K562 (cell line): Measurements from ENCODE around the gene TYW3. TPM values are rescaled to one million over a fixed set of nuclear protein-coding genes. Genes with fewer than 3 reads are reported as not detected.
"Not testable (repeated sequence)": the region's sequence is repeated elsewhere in the genome, so short reads cannot be mapped to it uniquely, and the experiment has no call there.

Source experiments
- ATAC-seq: fragments of 200-7000 bp; cut with Tn5 transposase; 3 replicates; pipeline ENCODE4 v1.9.1; 2020; ENCODE audit warnings: moderate library complexity
- BruUV-seq: library from RNA; stranded (reverse); fragments of 400-500 nt; replicated peaks from 2 replicates; lab custom pipeline; 2021; lab: Mats Ljungman, UMichigan
- CTCF ChIA-PET: fragments of 300-600 bp; formaldehyde crosslinking; extraction: SDS; loops from one replicate; lab custom pipeline; 2021; ENCODE audit warnings: low intra/inter-chr PET ratio; lab: Yijun Ruan, JAX
- POLR2A ChIA-PET: fragments of 300-600, 350-650 bp; sonication (Branson Sonifier 250); formaldehyde crosslinking; extraction: SDS; loops from one replicate; lab custom pipeline; 2021; ENCODE audit warnings: antibody characterized with exemption, inconsistent platforms; lab: Yijun Ruan, JAX
- DNase-seq, 4 experiments: peaks; one replicate each; pipeline versions ENCODE4 v3.0.0 to v3.0.0-alpha.2; 2011 to 2018; ENCODE audit warnings: low spot score in 3 of 4, mixed read lengths in 3 of 4; ENCODE audit errors: extremely low read depth in 1 of 4
- FAIRE-seq: peaks from 2 replicates; lab custom pipeline; 2011; peaks lifted over from hg19 to GRCh38; lab: Jason Lieb, UNC
- H2AFZ ChIP-seq: 2 replicates; pipeline ENCODE4 v1.6.0; 2011; ENCODE audit warnings: low read depth, low read length, control low read depth, inconsistent platforms
- H3K27ac ChIP-seq: fragments of 200-600 bp; 3 replicates; pipeline ENCODE4 v1.8.0; 2011; ENCODE audit warnings: low read depth, mild to moderate bottlenecking, control low read depth, inconsistent platforms, low read length, moderate library complexity, mixed read lengths; ENCODE audit errors: extremely low read depth
- H3K27me3 ChIP-seq, 2 experiments: fragments of 300-600 bp in 1 of 2; 2 replicates in 1 of 2; 3 replicates in 1 of 2; pipeline versions ENCODE4 v1.6.0 to v1.8.0; 2011; ENCODE audit warnings: inconsistent platforms in 2 of 2, low read length in 2 of 2, mild to moderate bottlenecking in 1 of 2, mixed read lengths in 1 of 2, moderate library complexity in 1 of 2; ENCODE audit not compliant: control insufficient read depth in 2 of 2, insufficient read depth in 2 of 2
- H3K36me3 ChIP-seq: fragments of 300-600 bp; 3 replicates; pipeline ENCODE4 v1.8.0; 2011; ENCODE audit warnings: mild to moderate bottlenecking, low read length, inconsistent platforms; ENCODE audit not compliant: control insufficient read depth, insufficient read depth
- H3K4me1 ChIP-seq, 2 experiments: fragments of 200-600 bp in 1 of 2; replicated peaks in 1 of 2; 2 replicates in 1 of 2; 3 replicates in 1 of 2; pipeline versions ENCODE4 v1.5.1 to v1.8.0; 2011; ENCODE audit warnings: inconsistent platforms in 2 of 2, low read length in 2 of 2, mild to moderate bottlenecking in 1 of 2, mixed read lengths in 1 of 2, moderate library complexity in 1 of 2; ENCODE audit not compliant: control insufficient read depth in 2 of 2, insufficient read depth in 2 of 2
- H3K4me2 ChIP-seq: 2 replicates; pipeline ENCODE4 v1.6.1; 2011; ENCODE audit warnings: low read length, control low read depth, inconsistent platforms, mixed read lengths; ENCODE audit not compliant: insufficient read depth
- H3K4me3 ChIP-seq: fragments of 200-600 bp; sonication (generic), shearing (Covaris generic); 2 replicates; pipeline ENCODE4 v1.5.1; 2016; ENCODE audit warnings: control low read depth, inconsistent platforms
- H3K79me2 ChIP-seq: fragments of 200-600 bp; 3 replicates; pipeline ENCODE4 v1.8.0; 2011; ENCODE audit warnings: low read length, inconsistent platforms; ENCODE audit not compliant: control insufficient read depth, insufficient read depth
- H3K9ac ChIP-seq, 2 experiments: 2 replicates each; pipeline versions ENCODE4 v1.6.0 to v1.6.1; 2011; ENCODE audit warnings: low read depth in 2 of 2, low read length in 2 of 2, control low read depth in 1 of 2, inconsistent platforms in 1 of 2, mild to moderate bottlenecking in 1 of 2, mixed read lengths in 1 of 2; ENCODE audit not compliant: insufficient read depth in 1 of 2
- H3K9me1 ChIP-seq: one replicate; pipeline ENCODE4 v1.6.0; 2011; ENCODE audit warnings: inconsistent platforms, mild to moderate bottlenecking, low read length, moderate library complexity; ENCODE audit not compliant: control insufficient read depth, insufficient read depth
- H3K9me3 ChIP-seq: replicated peaks from 2 replicates; pipeline ENCODE4 v1.5.1; 2011; ENCODE audit warnings: low read depth, low read length, inconsistent platforms; ENCODE audit not compliant: control insufficient read depth, insufficient read depth
- H4K20me1 ChIP-seq: replicated peaks from 2 replicates; pipeline ENCODE4 v1.6.1; 2011; ENCODE audit warnings: low read length, inconsistent platforms, mixed read lengths; ENCODE audit not compliant: control insufficient read depth, insufficient read depth
- ASH1L ChIP-seq: fragments of 450-650 bp; IDR thresholded peaks from 2 replicates; pipeline ENCODE4 v1.6.1; 2018; ENCODE audit warnings: borderline replicate concordance, mild to moderate bottlenecking, low read depth; ENCODE audit not compliant: partially characterized antibody
- HBP1 ChIP-seq: fragments of 450-650 bp; formaldehyde crosslinking; IDR thresholded peaks from 2 replicates; pipeline ENCODE4 v1.4.0; 2022; ENCODE audit warnings: missing genetic modification characterization
- HDAC1 ChIP-seq, 2 experiments: fragments of 450-650 bp; IDR thresholded peaks; 2 replicates each; pipeline ENCODE4 v1.6.1; 2016 to 2017; ENCODE audit warnings: inconsistent platforms in 1 of 2, mild to moderate bottlenecking in 1 of 2, moderate library complexity in 1 of 2
- JUND ChIP-seq, 2 experiments: IDR thresholded peaks; 2 replicates in 1 of 2; 3 replicates in 1 of 2; pipeline ENCODE4 v1.6.1; 2011; ENCODE audit warnings: borderline replicate concordance in 2 of 2, low read depth in 2 of 2, low read length in 2 of 2, improper control_type of control experiment in 1 of 2, missing biosample characterization in 1 of 2, missing genetic modification characterization in 1 of 2, missing genetic modification reagents in 1 of 2
- TAL1 ChIP-seq: fragments of 450-650 bp; IDR thresholded peaks from 2 replicates; pipeline ENCODE4 v1.6.1; 2016; ENCODE audit warnings: mild to moderate bottlenecking
- TEAD1 ChIP-seq, 2 experiments: fragments of 450-650 bp in 1 of 2; sonication (generic) in 1 of 2; formaldehyde crosslinking; IDR thresholded peaks; 2 replicates each; pipeline versions ENCODE4 v1.4.0 to v1.8.0; 2020 to 2022; ENCODE audit warnings: mild to moderate bottlenecking in 2 of 2, missing genetic modification reagents in 1 of 2
- ZNF24 ChIP-seq: fragments of 450-650 bp; IDR thresholded peaks from 2 replicates; pipeline ENCODE4 v1.6.1; 2016
- WGBS: fragments of 100-300 bp; shearing (Covaris generic); methylation state at CpG from one replicate; pipeline ENCODE4 v1.1.6; 2016; ENCODE audit warnings: low coverage, mixed read lengths; ENCODE audit not compliant: insufficient coverage; ENCODE audit errors: missing lambda C conversion rate; 5-methylcytosine and 5-hydroxymethylcytosine counted together
- in situ Hi-C: fragments of 300-500 bp; cut with MboI; formaldehyde crosslinking; loops from 4 replicates; pipeline ENCODE4 v1.15.0; 2018; ENCODE audit warnings: inconsistent platforms, mixed read lengths
- intact Hi-C: fragments of 100-400 bp; cut with micrococcal nuclease; formaldehyde crosslinking; loops from 2 replicates; pipeline ENCODE4 v1.14.2; 2022
- polyA plus RNA-seq, 8 experiments: library from polyadenylated mRNA; depleted of rRNA in 4 of 8; stranded (reverse) in 5 of 8; unstranded in 3 of 8; fragments of >200 nt; fragmentation: Nextera tagmentation in 2 of 8; fragmentation: Illumina TruSeq in 1 of 8; extraction: Ambion mirVana in 2 of 8; extraction: Trizol in 1 of 8; gene quantifications; 2 replicates each; pipeline versions ENCODE4 v1.2.1 to v1.2.3, GENCODE V29; 2011 to 2014; ENCODE audit warnings: inconsistent platforms in 1 of 8, missing spikeins in 1 of 8
- total RNA-seq, 7 experiments: library from RNA; depleted of rRNA in 6 of 7; stranded (reverse); fragments of >200 nt in 6 of 7; fragmentation: Illumina TruSeq in 2 of 7; extraction: Trizol in 2 of 7; gene quantifications; 2 replicates each; pipeline versions ENCODE4 v1.2.1 to v1.2.3, GENCODE V29; 2011 to 2021; ENCODE audit warnings: low replicate concordance in 1 of 7

TYW3 gene
- total and polyA plus RNA-seq, 9 of the 15 experiments (the other 6 are each of a cell fraction or from before 2014, with no cell fraction given): 22.0 to 54.0 (median 41.1) TPM

GRCh38 chr1:74753104-74753503 lies 20.2 kb downstream of the TYW3 start (continued):
- no peak for TF ChIP-seq HDAC1 (IDR thresholded peaks at IDR 0.05)
- no peak for TF ChIP-seq ZNF24
- no peak for TF ChIP-seq ASH1L
- no peak for TF ChIP-seq TEAD1 (CRISPR knock-in tag; IDR thresholded peaks at IDR 0.05)

GRCh38 chr1:74755475-74755874 lies 22.5 kb downstream of the TYW3 start:
- intact Hi-C loops: no loop called here
- H3K9ac ChIP-seq: no peak overlapping the region
- no peaks in the 10 kb centered on the region for H3K9me1 ChIP-seq
- ChIA-PET CTCF (no interaction called here), POLR2A (no interaction called here)
- TF ChIP-seq TAL1 (no peak), JUND (IDR thresholded peaks at IDR 0.05; ENCODE audit: borderline replicate concordance, low read depth, low read length) (no peak), JUND (tag; IDR thresholded peaks at IDR 0.05; ENCODE audit: borderline replicate concordance, low read depth, low read length) (no peak), HBP1 (CRISPR knock-in tag) (no peak)
- ATAC-seq: no peak
- H3K79me2 ChIP-seq: no peaks in the 10 kb centered on the region
- in situ Hi-C loops: no loop called here
- no TSS peak for BruUV-seq
- H3K4me3 ChIP-seq: no peak overlapping the region
- H3K4me1 ChIP-seq: no peaks in the 10 kb centered on the region
- H3K27ac ChIP-seq: no peak overlapping the region
- no peaks in the 10 kb centered on the region for H4K20me1 ChIP-seq
- H3K36me3 ChIP-seq: peaks cover 68% of the 10 kb centered on the region; the same call in 2 of the 3 replicates
- no peak overlapping the region for H3K4me2 ChIP-seq
- H2AFZ ChIP-seq: no peak overlapping the region
- no peak for DNase-seq
- H3K9me3 ChIP-seq: 0 out of 2 replicates have a peak, but pooled peaks cover 2% of the 10 kb centered on the region
- no peaks in the 10 kb centered on the region for H3K27me3 ChIP-seq
- FAIRE-seq: no peak

GRCh38 chr1:74756650-74757049 lies 23.7 kb downstream of the TYW3 start:
- H3K79me2 ChIP-seq, H3K27ac ChIP-seq, H3K4me1 ChIP-seq, BruUV-seq, H3K4me3 ChIP-seq, intact Hi-C loops, H3K27me3 ChIP-seq, ATAC-seq, H2AFZ ChIP-seq, in situ Hi-C loops, CTCF ChIA-PET, DNase-seq, H3K9me3 ChIP-seq, H3K9ac ChIP-seq, H3K9me1 ChIP-seq, H4K20me1 ChIP-seq, FAIRE-seq, H3K4me2 ChIP-seq: not testable (repeated sequence)
- POLR2A ChIA-PET: interaction anchor here (0.6 kb wide), 1 partner anchor 23 kb away, joined by 3 read pairs; no protein-coding TSS in a partner anchor
- H3K36me3 ChIP-seq: peaks cover 71% of the 10 kb centered on the region; the same call in 2 of the 3 replicates
- 100% methylated on average over 2 of the region's 2 CpGs for WGBS
